OCI-LY7 (cell line): ENCODE results near the gene PAX7.

Experiments
- EZH2phosphoT487 ChIP-seq: fragments of 200-600 bp; sonication (generic); IDR thresholded peaks from 2 replicates; pipeline ENCODE4 v1.6.1; 2018; ENCODE audit warnings: low read depth, borderline replicate concordance, mild to moderate bottlenecking, mixed run types, antibody characterized with exemption, low read length, moderate library complexity, mixed read lengths
- TF ChIP-seq, protein P1 (sequence below): fragments of 200-600 bp; sonication (generic); conservative IDR thresholded peaks from 2 replicates; pipeline ENCODE4 v1.5.1; 2014; ENCODE audit warnings: mild to moderate bottlenecking, antibody characterized with exemption, low read length, moderate library complexity, mixed read lengths

DNA sequence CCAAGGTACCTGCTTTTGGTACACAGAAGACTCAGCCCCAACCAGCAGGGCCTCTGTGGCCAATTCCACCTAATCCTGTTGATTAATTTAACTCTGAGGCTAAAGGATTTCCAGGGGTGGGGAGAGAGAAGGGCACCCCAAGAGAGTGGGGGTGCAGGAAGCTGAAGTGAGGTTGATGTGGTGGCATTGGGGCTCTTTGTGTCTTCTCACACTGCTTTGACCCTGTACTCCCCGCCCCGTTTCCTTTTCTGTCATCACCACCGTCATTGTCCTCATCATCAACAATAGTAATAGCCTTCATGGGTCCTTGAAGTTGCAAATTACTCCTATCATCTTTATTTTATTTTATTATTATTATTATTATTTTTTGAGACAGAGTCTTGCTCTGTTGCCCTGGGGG, 55.9 kb downstream of the PAX7 start:
- TF ChIP-seq, protein P1, sequence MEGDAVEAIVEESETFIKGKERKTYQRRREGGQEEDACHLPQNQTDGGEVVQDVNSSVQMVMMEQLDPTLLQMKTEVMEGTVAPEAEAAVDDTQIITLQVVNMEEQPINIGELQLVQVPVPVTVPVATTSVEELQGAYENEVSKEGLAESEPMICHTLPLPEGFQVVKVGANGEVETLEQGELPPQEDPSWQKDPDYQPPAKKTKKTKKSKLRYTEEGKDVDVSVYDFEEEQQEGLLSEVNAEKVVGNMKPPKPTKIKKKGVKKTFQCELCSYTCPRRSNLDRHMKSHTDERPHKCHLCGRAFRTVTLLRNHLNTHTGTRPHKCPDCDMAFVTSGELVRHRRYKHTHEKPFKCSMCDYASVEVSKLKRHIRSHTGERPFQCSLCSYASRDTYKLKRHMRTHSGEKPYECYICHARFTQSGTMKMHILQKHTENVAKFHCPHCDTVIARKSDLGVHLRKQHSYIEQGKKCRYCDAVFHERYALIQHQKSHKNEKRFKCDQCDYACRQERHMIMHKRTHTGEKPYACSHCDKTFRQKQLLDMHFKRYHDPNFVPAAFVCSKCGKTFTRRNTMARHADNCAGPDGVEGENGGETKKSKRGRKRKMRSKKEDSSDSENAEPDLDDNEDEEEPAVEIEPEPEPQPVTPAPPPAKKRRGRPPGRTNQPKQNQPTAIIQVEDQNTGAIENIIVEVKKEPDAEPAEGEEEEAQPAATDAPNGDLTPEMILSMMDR = no peak
- TF ChIP-seq EZH2phosphoT487 = no peak
